ENCODE measurements around the gene PRR23E. TPM values are rescaled to one million over a fixed set of nuclear protein-coding genes. Genes with fewer than 3 reads are reported as not detected.

PRR23E gene
- total and polyA plus RNA-seq, 12 donors = not detected

GRCh38 chr3:127182848-127183714 is 9.8 kb upstream of the PRR23E start:
- TF ChIP-seq POLR2A (IDR thresholded peaks at IDR 0.05) = no peak
- no peak for TF ChIP-seq CTCF (IDR thresholded peaks at IDR 0.05)
- Histone ChIP-seq H3K4me1 (replicated peaks in 1 of 2) (no peaks in the 10 kb centered on the region), H3K36me3 (replicated peaks in 1 of 2) (no peaks in the 10 kb centered on the region), H3K27ac (no peak overlapping the region), H3K4me3 (no peak overlapping the region), H3K27me3 (no peaks in the 10 kb centered on the region), H3K9me3 (replicated peaks in 1 of 3) (no peaks in the 10 kb centered on the region)
- intact Hi-C loops (cut with DNase I) = no loop called here
- DNase-seq = no peak
- 70 to 85% (median 83%) methylated on average over 5 to 8 of the region's 8 CpGs for WGBS, 4 donors

GRCh38 chr3:127183931-127184869 is 8.7 kb upstream of the PRR23E start:
- peak in 1 of 7 donors; percentile 35 for DNase-seq
- intact Hi-C loops (cut with DNase I) = no loop called here
- Histone ChIP-seq H3K9me3 (replicated peaks in 1 of 3) (no peaks in the 10 kb centered on the region), H3K27ac (no peak overlapping the region), H3K36me3 (replicated peaks in 1 of 2) (no peaks in the 10 kb centered on the region), H3K4me3 (no peak overlapping the region), H3K27me3 (no peaks in the 10 kb centered on the region), H3K4me1 (replicated peaks in 1 of 2) (no peaks in the 10 kb centered on the region)
- WGBS, 4 donors = 77 to 83% (median 80%) methylated on average over 16 to 23 of the region's 23 CpGs
- TF ChIP-seq CTCF (IDR thresholded peaks at IDR 0.05) (no peak), POLR2A (IDR thresholded peaks at IDR 0.05) (no peak)

- intact Hi-C loops (cut with DNase I) = no loop called here
- no peak for TF ChIP-seq CTCF (IDR thresholded peaks at IDR 0.05)
- no peak for TF ChIP-seq POLR2A (IDR thresholded peaks at IDR 0.05)
- WGBS, 4 donors = 70 to 85% (median 82%) methylated on average over 4 of the region's 4 CpGs
- Histone ChIP-seq H3K4me3 (no peak overlapping the region), H3K27ac (no peak overlapping the region), H3K27me3 (no peaks in the 10 kb centered on the region), H3K9me3 (replicated peaks in 1 of 3) (no peaks in the 10 kb centered on the region), H3K36me3 (replicated peaks in 1 of 2) (no peaks in the 10 kb centered on the region), H3K4me1 (replicated peaks in 1 of 2) (no peaks in the 10 kb centered on the region)
- DNase-seq = no peak
These were observed 8.1 kb upstream of the PRR23E start for GRCh38 chr3:127184870-127185216.

- no peak for TF ChIP-seq POLR2A (IDR thresholded peaks at IDR 0.05)
- no peak for TF ChIP-seq CTCF (IDR thresholded peaks at IDR 0.05)
- WGBS, 4 donors = 70 to 79% (median 77%) methylated on average over 3 of the region's 3 CpGs
- Histone ChIP-seq H3K4me3 (no peak overlapping the region), H3K36me3 (replicated peaks in 1 of 2) (no peaks in the 10 kb centered on the region), H3K27me3 (no peaks in the 10 kb centered on the region), H3K9me3 (replicated peaks in 1 of 3) (no peaks in the 10 kb centered on the region), H3K4me1 (replicated peaks in 1 of 2) (no peaks in the 10 kb centered on the region), H3K27ac (no peak overlapping the region)
- intact Hi-C loops (cut with DNase I) = no loop called here
- no peak for DNase-seq
These were observed 7.7 kb upstream of the PRR23E start for GRCh38 chr3:127185268-127185667.
